RWPE2 (cell line): ENCODE data around the gene ELP2.

Source experiments
- ATAC-seq: fragments of 200-7000 bp; cut with Tn5 transposase; 3 replicates; pipeline ENCODE4 v1.9.1; 2021; ENCODE audit warnings: low read depth
- DNase-seq: peaks from one replicate; pipeline ENCODE4 v3.0.0-alpha.2; 2020; ENCODE audit warnings: low spot score
- H3K27ac ChIP-seq: fragments of 450-650 bp; 2 replicates; pipeline ENCODE4 v1.5.1; 2017; ENCODE audit warnings: mild to moderate bottlenecking; ENCODE audit not compliant: poor library complexity, severe bottlenecking
- H3K27me3 ChIP-seq: fragments of 250-450 bp; sonication (Bioruptor Pico); 2 replicates; pipeline ENCODE4 v1.5.1; 2021; ENCODE audit warnings: mild to moderate bottlenecking, moderate library complexity; ENCODE audit not compliant: insufficient read depth, poor library complexity, severe bottlenecking
- H3K36me3 ChIP-seq: fragments of 250-450 bp; sonication (Bioruptor Pico); 2 replicates; pipeline ENCODE4 v1.5.1; 2020; ENCODE audit warnings: low read depth, mild to moderate bottlenecking, moderate library complexity
- H3K4me1 ChIP-seq: fragments of 250-450 bp; sonication (Bioruptor Pico); 2 replicates; pipeline ENCODE4 v1.5.1; 2021; ENCODE audit warnings: mild to moderate bottlenecking, moderate library complexity; ENCODE audit not compliant: insufficient read depth, poor library complexity, severe bottlenecking
- H3K4me3 ChIP-seq: fragments of 250-450 bp; sonication (Bioruptor Pico); 2 replicates; pipeline ENCODE4 v1.5.1; 2021; ENCODE audit warnings: mild to moderate bottlenecking, moderate library complexity; ENCODE audit not compliant: severe bottlenecking
- H3K9me3 ChIP-seq: fragments of 250-450 bp; sonication (Bioruptor Pico); 2 replicates; pipeline ENCODE4 v1.5.1; 2021; ENCODE audit warnings: mild to moderate bottlenecking, moderate library complexity; ENCODE audit not compliant: severe bottlenecking
- CTCF ChIP-seq: fragments of 450-650 bp; IDR thresholded peaks from one replicate; pipeline ENCODE4 v1.5.1; 2017; ENCODE audit warnings: mild to moderate bottlenecking, moderate library complexity; ENCODE audit not compliant: poor library complexity, severe bottlenecking

Gene ELP2

GRCh38 chr18:36152781-36153180, 23.1 kb downstream of the ELP2 start:
- TF ChIP-seq CTCF = no peak
- no peak for ATAC-seq
- Histone ChIP-seq H3K27ac (no peak overlapping the region), H3K4me3 (no peak overlapping the region), H3K9me3 (no peaks in the 10 kb centered on the region), H3K4me1 (no peaks in the 10 kb centered on the region), H3K36me3 (peaks cover 75% of the 10 kb centered on the region), H3K27me3 (no peaks in the 10 kb centered on the region)
- DNase-seq = no peak

- Histone ChIP-seq H3K4me3 (no peak overlapping the region), H3K4me1 (no peaks in the 10 kb centered on the region), H3K36me3 (peaks cover 74% of the 10 kb centered on the region), H3K27me3 (no peaks in the 10 kb centered on the region), H3K9me3 (no peaks in the 10 kb centered on the region), H3K27ac (no peak overlapping the region)
- DNase-seq (no peak), ATAC-seq (no peak)
- no peak for TF ChIP-seq CTCF
Measured at GRCh38 chr18:36153203-36153602, 23.5 kb downstream of the ELP2 start.

- no peak for DNase-seq
- Histone ChIP-seq H3K27me3 (no peaks in the 10 kb centered on the region), H3K27ac (no peak overlapping the region), H3K9me3 (no peaks in the 10 kb centered on the region), H3K4me1 (no peaks in the 10 kb centered on the region), H3K36me3 (peaks cover 74% of the 10 kb centered on the region), H3K4me3 (no peak overlapping the region)
- TF ChIP-seq CTCF = no peak
- ATAC-seq = no peak
Measured at GRCh38 chr18:36153771-36154170, 24.1 kb downstream of the ELP2 start.

- DNase-seq (no peak), ATAC-seq (no peak)
- H3K4me3 ChIP-seq = no peak overlapping the region
- TF ChIP-seq CTCF = no peak
- no peaks in the 10 kb centered on the region for H3K4me1 ChIP-seq
- H3K27me3 ChIP-seq = no peaks in the 10 kb centered on the region
- no peak overlapping the region for H3K27ac ChIP-seq
- H3K36me3 ChIP-seq = peaks cover 80% of the 10 kb centered on the region
- no peaks in the 10 kb centered on the region for H3K9me3 ChIP-seq
Measured at GRCh38 chr18:36155851-36156757, 26.4 kb downstream of the ELP2 start.

- peaks cover 89% of the 10 kb centered on the region for H3K36me3 ChIP-seq
- H3K9me3 ChIP-seq = no peaks in the 10 kb centered on the region
- DNase-seq = no peak
- no peak overlapping the region for H3K4me3 ChIP-seq
- no peak for ATAC-seq
- no peak overlapping the region for H3K27ac ChIP-seq
- no peaks in the 10 kb centered on the region for H3K4me1 ChIP-seq
- H3K27me3 ChIP-seq = no peaks in the 10 kb centered on the region
- TF ChIP-seq CTCF = no peak
Measured at GRCh38 chr18:36157441-36157840, 27.7 kb downstream of the ELP2 start.
